Thymus (tissue), 14 donors: Measurements from ENCODE around the gene DNASE2B. TPM values are rescaled to one million over a fixed set of nuclear protein-coding genes. Genes with fewer than 3 reads are reported as not detected.

Experiments used
- DNase-seq, 9 donors: peaks; one replicate each; pipeline ENCODE4 v3.0.0-alpha.2; 2013; ENCODE audit warnings: low spot score in 9 of 9, low read depth in 6 of 9, missing footprints in 1 of 9
- H3K27ac ChIP-seq, 2 donors: one replicate each; pipeline ENCODE4 v1.5.1; 2013; ENCODE audit warnings: control low read depth in 1 of 2, low read depth in 1 of 2, low read length in 1 of 2, mild to moderate bottlenecking in 1 of 2, moderate library complexity in 1 of 2
- H3K27me3 ChIP-seq, 2 donors: one replicate each; pipeline ENCODE4 v1.5.1; 2013; ENCODE audit warnings: low read length in 1 of 2; ENCODE audit not compliant: control insufficient read depth in 2 of 2, insufficient read depth in 1 of 2
- H3K36me3 ChIP-seq, 2 donors: one replicate each; pipeline ENCODE4 v1.5.1; 2013; ENCODE audit warnings: low read length in 1 of 2, mild to moderate bottlenecking in 1 of 2, moderate library complexity in 1 of 2; ENCODE audit not compliant: control insufficient read depth in 2 of 2, insufficient read depth in 2 of 2
- H3K4me1 ChIP-seq, 2 donors: one replicate each; pipeline ENCODE4 v1.5.1; 2013; ENCODE audit warnings: low read length in 2 of 2; ENCODE audit not compliant: control insufficient read depth in 2 of 2, insufficient read depth in 2 of 2
- H3K4me3 ChIP-seq, 2 donors: one replicate each; pipeline ENCODE4 v1.5.1; 2013; ENCODE audit warnings: low read length in 2 of 2, control low read depth in 1 of 2, mild to moderate bottlenecking in 1 of 2
- H3K9me3 ChIP-seq, 2 donors: one replicate each; pipeline ENCODE4 v1.5.1; 2013; ENCODE audit warnings: low read length in 1 of 2, mild to moderate bottlenecking in 1 of 2; ENCODE audit not compliant: control insufficient read depth in 2 of 2, insufficient read depth in 1 of 2
- WGBS: extraction: QIAGEN DNeasy Blood & Tissue Kit; methylation state at CpG from one replicate; pipeline ENCODE4 v1.1.7; 2013; 5-methylcytosine and 5-hydroxymethylcytosine counted together
- long read RNA-seq, 10 donors: transcript quantifications; one replicate each; lab custom pipeline, GENCODE V29; 2026
- polyA plus RNA-seq: library from polyadenylated mRNA; stranded (reverse); fragments of 200-250 nt; gene quantifications from one replicate; pipeline ENCODE4 v1.2.3, GENCODE V29; 2013
- total RNA-seq: library from RNA; stranded (reverse); fragments of 120-200 nt; gene quantifications from one replicate; pipeline ENCODE4 v1.2.4, GENCODE V29; 2013
- donor health status: healthy.

The DNASE2B gene
- total RNA-seq (not detected), polyA plus RNA-seq (0.21 TPM)
- long read RNA-seq, donor 1: 0 reads
- long read RNA-seq, donor 2: 0 reads
- long read RNA-seq, donor 3: 0 reads
- long read RNA-seq, donor 4: 0 reads
- long read RNA-seq, donor 5: 0 reads
- long read RNA-seq, donor 6: 0 reads
- long read RNA-seq, donor 7: 0 reads
- long read RNA-seq, donor 8: 0 reads
- long read RNA-seq, donor 9: 0 reads
- long read RNA-seq, donor 10: 0 reads

GRCh38 chr1:84398175-84399155 is at the start of gene DNASE2B:
TSS of gene DNASE2B (plus strand) at chr1:84398484. CDS start at chr1:84398565, 81 bp downstream.
- Histone ChIP-seq H3K9me3 (no peaks in the 10 kb centered on the region), H3K4me3 (no peak within 1 kb of the TSS), H3K4me1 (no peaks in the 10 kb centered on the region), H3K36me3 (no peaks in the 10 kb centered on the region), H3K27me3 (no peaks in the 10 kb centered on the region), H3K27ac (no peak within 1 kb of the TSS)
- no peak for DNase-seq
- 95% methylated on average over 11 of the region's 11 CpGs for WGBS

- no peaks in the 10 kb centered on the region for H3K36me3 ChIP-seq
- 100% methylated on average over 1 of the region's 1 CpG for WGBS
- no peak overlapping the region for H3K27ac ChIP-seq
- no peaks in the 10 kb centered on the region for H3K27me3 ChIP-seq
- no peak overlapping the region for H3K4me3 ChIP-seq
- no peak for DNase-seq
- no peaks in the 10 kb centered on the region for H3K9me3 ChIP-seq
- H3K4me1 ChIP-seq: no peaks in the 10 kb centered on the region
These were observed 49.5 kb upstream of the DNASE2B start for GRCh38 chr1:84348759-84349158.

GRCh38 chr1:84350104-84350503 is 48.2 kb upstream of the DNASE2B start:
- no peaks in the 10 kb centered on the region for H3K4me1 ChIP-seq
- H3K4me3 ChIP-seq: no peak overlapping the region
- no peaks in the 10 kb centered on the region for H3K27me3 ChIP-seq
- DNase-seq: no peak
- no peak overlapping the region for H3K27ac ChIP-seq
- WGBS: 65% methylated on average over 3 of the region's 3 CpGs
- H3K36me3 ChIP-seq: no peaks in the 10 kb centered on the region
- H3K9me3 ChIP-seq: no peaks in the 10 kb centered on the region

GRCh38 chr1:84350550-84350949 is 47.7 kb upstream of the DNASE2B start:
- H3K27me3 ChIP-seq: no peaks in the 10 kb centered on the region
- no peak for DNase-seq
- H3K9me3 ChIP-seq: no peaks in the 10 kb centered on the region
- H3K4me3 ChIP-seq: no peak overlapping the region
- no peak overlapping the region for H3K27ac ChIP-seq
- 96% methylated on average over 3 of the region's 3 CpGs for WGBS
- no peaks in the 10 kb centered on the region for H3K4me1 ChIP-seq
- H3K36me3 ChIP-seq: no peaks in the 10 kb centered on the region

GRCh38 chr1:84352298-84353106 is 45.8 kb upstream of the DNASE2B start:
- WGBS: 89% methylated on average over 3 of the region's 3 CpGs
- no peaks in the 10 kb centered on the region for H3K27me3 ChIP-seq
- H3K9me3 ChIP-seq: no peaks in the 10 kb centered on the region
- no peak overlapping the region for H3K4me3 ChIP-seq
- no peaks in the 10 kb centered on the region for H3K36me3 ChIP-seq
- H3K4me1 ChIP-seq: no peaks in the 10 kb centered on the region
- peak overlapping the region in 1 of 2 donors; percentile 51 for H3K27ac ChIP-seq
- peak in 1 of 9 donors; percentile 2 for DNase-seq

- Histone ChIP-seq H3K27me3 (no peaks in the 10 kb centered on the region), H3K27ac (no peak overlapping the region), H3K4me1 (no peaks in the 10 kb centered on the region), H3K4me3 (no peak overlapping the region), H3K9me3 (no peaks in the 10 kb centered on the region), H3K36me3 (no peaks in the 10 kb centered on the region)
- 96% methylated on average over 3 of the region's 3 CpGs for WGBS
- DNase-seq: no peak
These were observed 44.6 kb upstream of the DNASE2B start for GRCh38 chr1:84353695-84354094.

GRCh38 chr1:84355556-84355955 is 42.7 kb upstream of the DNASE2B start:
- H3K27me3 ChIP-seq: no peaks in the 10 kb centered on the region
- 96% methylated on average over 3 of the region's 3 CpGs for WGBS
- DNase-seq: no peak

GRCh38 chr1:84356881-84357280 is 41.4 kb upstream of the DNASE2B start:
- WGBS: 92% methylated on average over 1 of the region's 1 CpG
- H3K4me3 ChIP-seq: no peak overlapping the region
- no peak overlapping the region for H3K27ac ChIP-seq
- DNase-seq: no peak
- no peaks in the 10 kb centered on the region for H3K9me3 ChIP-seq
- no peaks in the 10 kb centered on the region for H3K27me3 ChIP-seq
- H3K4me1 ChIP-seq: no peaks in the 10 kb centered on the region
- no peaks in the 10 kb centered on the region for H3K36me3 ChIP-seq

More at GRCh38 chr1:84355556-84355955, 42.7 kb upstream of the DNASE2B start:
- Histone ChIP-seq H3K4me3 (no peak overlapping the region), H3K9me3 (no peaks in the 10 kb centered on the region), H3K4me1 (no peaks in the 10 kb centered on the region), H3K27ac (no peak overlapping the region), H3K36me3 (no peaks in the 10 kb centered on the region)
